ENCODE measurements around the gene DISP3. TPM values are rescaled to one million over a fixed set of nuclear protein-coding genes. Genes with fewer than 3 reads are reported as not detected.

DISP3 gene
- total and polyA plus RNA-seq, 2 experiments from 2014 or later = 0.10 TPM; not detected in 1

- Histone ChIP-seq H3K4me3 (no peak overlapping the region), H3K9me3 (ENCODE audit: low read depth) (no peaks in the 10 kb centered on the region), H3K27me3 (peaks cover 4% of the 10 kb centered on the region), H3K36me3 (replicated peaks; ENCODE audit: insufficient read depth, low read depth) (no peaks in the 10 kb centered on the region), H3K4me1 (ENCODE audit: insufficient read depth) (no peaks in the 10 kb centered on the region), H3K9me2 (replicated peaks; ENCODE audit: insufficient read depth) (no peaks in the 10 kb centered on the region), H3K4me2 (no peak overlapping the region), H3K79me2 (no peaks in the 10 kb centered on the region), H4K20me1 (ENCODE audit: insufficient read depth, poor library complexity, severe bottlenecking) (no peaks in the 10 kb centered on the region), H3K27ac (no peak overlapping the region), H2AFZ (no peak overlapping the region)
- TF ChIP-seq EZH2phosphoT487 (IDR thresholded peaks at IDR 0.05; ENCODE audit: low read depth, severe bottlenecking, unreplicated experiment) (no peak), CTCF (IDR thresholded peaks at IDR 0.05; ENCODE audit: poor library complexity) (no peak), EZH2 (IDR thresholded peaks at IDR 0.05; ENCODE audit: borderline replicate concordance) (no peak)
- WGBS (ENCODE audit: low lambda C conversion rate, missing lambda C conversion rate) = 93% methylated on average over 7 of the region's 7 CpGs
- no peak for DNase-seq (ENCODE audit: low spot score)
Observed at GRCh38 chr1:11541236-11541635, 62.3 kb downstream of the DISP3 start.

DNA sequence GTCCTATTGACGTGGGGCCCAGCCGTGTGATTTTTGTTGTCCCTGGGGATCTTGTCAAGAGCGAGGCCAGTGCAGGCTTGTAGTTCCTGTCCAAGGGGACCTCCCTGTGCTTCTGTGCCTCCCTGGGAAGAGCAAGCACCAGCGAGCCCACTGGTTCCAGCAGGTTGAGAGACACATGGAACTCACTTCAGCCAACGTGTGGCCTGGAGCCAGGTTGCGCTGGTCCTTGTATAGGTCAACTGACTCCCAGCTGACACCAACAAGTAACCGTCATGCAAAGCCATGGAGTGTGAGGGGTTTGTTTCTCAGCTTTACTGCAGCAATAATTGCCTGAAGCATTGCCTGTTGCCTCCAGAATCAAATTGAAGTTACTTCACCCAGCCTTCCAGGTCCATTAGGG is 63.0 kb downstream of the DISP3 start:
- WGBS (ENCODE audit: low lambda C conversion rate, missing lambda C conversion rate) = 77% methylated on average over 7 of the region's 7 CpGs

GRCh38 chr1:11543392-11543791 is 64.4 kb downstream of the DISP3 start:
- H2AFZ ChIP-seq = no peak overlapping the region
- DNase-seq (ENCODE audit: low spot score) = no peak
- H3K4me1 ChIP-seq (ENCODE audit: insufficient read depth) = no peaks in the 10 kb centered on the region
- 82% methylated on average over 4 of the region's 4 CpGs for WGBS (ENCODE audit: low lambda C conversion rate, missing lambda C conversion rate)
- H3K4me3 ChIP-seq = no peak overlapping the region
- H4K20me1 ChIP-seq (ENCODE audit: insufficient read depth, poor library complexity, severe bottlenecking) = no peaks in the 10 kb centered on the region
- H3K27ac ChIP-seq = no peak overlapping the region
- H3K4me2 ChIP-seq = no peak overlapping the region
- H3K79me2 ChIP-seq = no peaks in the 10 kb centered on the region
- H3K36me3 ChIP-seq (replicated peaks; ENCODE audit: insufficient read depth, low read depth) = no peaks in the 10 kb centered on the region
- H3K27me3 ChIP-seq = peaks cover 11% of the 10 kb centered on the region
- no peaks in the 10 kb centered on the region for H3K9me3 ChIP-seq (ENCODE audit: low read depth)
- H3K9me2 ChIP-seq (replicated peaks; ENCODE audit: insufficient read depth) = no peaks in the 10 kb centered on the region
- no peak for TF ChIP-seq EZH2phosphoT487 (IDR thresholded peaks at IDR 0.05; ENCODE audit: low read depth, severe bottlenecking, unreplicated experiment)
- no peak for TF ChIP-seq CTCF (IDR thresholded peaks at IDR 0.05; ENCODE audit: poor library complexity)
- TF ChIP-seq EZH2 (IDR thresholded peaks at IDR 0.05; ENCODE audit: borderline replicate concordance) = no peak

More for the DNA sequence above, 63.0 kb downstream of the DISP3 start:
- H3K36me3 ChIP-seq (replicated peaks; ENCODE audit: insufficient read depth, low read depth) = no peaks in the 10 kb centered on the region
- no peaks in the 10 kb centered on the region for H3K9me3 ChIP-seq (ENCODE audit: low read depth)
- no peak overlapping the region for H3K27ac ChIP-seq
- no peak overlapping the region for H2AFZ ChIP-seq
- DNase-seq (ENCODE audit: low spot score) = no peak
- H3K4me3 ChIP-seq = no peak overlapping the region
- TF ChIP-seq EZH2 (IDR thresholded peaks at IDR 0.05; ENCODE audit: borderline replicate concordance) = no peak
- no peak for TF ChIP-seq CTCF (IDR thresholded peaks at IDR 0.05; ENCODE audit: poor library complexity)
- no peak for TF ChIP-seq EZH2phosphoT487 (IDR thresholded peaks at IDR 0.05; ENCODE audit: low read depth, severe bottlenecking, unreplicated experiment)
- H4K20me1 ChIP-seq (ENCODE audit: insufficient read depth, poor library complexity, severe bottlenecking) = no peaks in the 10 kb centered on the region
- H3K27me3 ChIP-seq = peaks cover 6% of the 10 kb centered on the region
- H3K79me2 ChIP-seq = no peaks in the 10 kb centered on the region
- H3K4me2 ChIP-seq = no peak overlapping the region
- no peaks in the 10 kb centered on the region for H3K9me2 ChIP-seq (replicated peaks; ENCODE audit: insufficient read depth)
- H3K4me1 ChIP-seq (ENCODE audit: insufficient read depth) = no peaks in the 10 kb centered on the region

GRCh38 chr1:11543796-11544195 is 64.8 kb downstream of the DISP3 start:
- no peak overlapping the region for H3K4me3 ChIP-seq
- H3K27me3 ChIP-seq = peaks cover 11% of the 10 kb centered on the region
- no peaks in the 10 kb centered on the region for H4K20me1 ChIP-seq (ENCODE audit: insufficient read depth, poor library complexity, severe bottlenecking)
- DNase-seq (ENCODE audit: low spot score) = no peak
- no peaks in the 10 kb centered on the region for H3K9me3 ChIP-seq (ENCODE audit: low read depth)
- no peak overlapping the region for H3K4me2 ChIP-seq
- H3K79me2 ChIP-seq = no peaks in the 10 kb centered on the region
- H3K27ac ChIP-seq = no peak overlapping the region
- WGBS (ENCODE audit: low lambda C conversion rate, missing lambda C conversion rate) = 93% methylated on average over 2 of the region's 2 CpGs
- no peaks in the 10 kb centered on the region for H3K36me3 ChIP-seq (replicated peaks; ENCODE audit: insufficient read depth, low read depth)
- no peak for TF ChIP-seq EZH2 (IDR thresholded peaks at IDR 0.05; ENCODE audit: borderline replicate concordance)
- TF ChIP-seq EZH2phosphoT487 (IDR thresholded peaks at IDR 0.05; ENCODE audit: low read depth, severe bottlenecking, unreplicated experiment) = no peak
- TF ChIP-seq CTCF (IDR thresholded peaks at IDR 0.05; ENCODE audit: poor library complexity) = no peak
- no peak overlapping the region for H2AFZ ChIP-seq
- no peaks in the 10 kb centered on the region for H3K4me1 ChIP-seq (ENCODE audit: insufficient read depth)
- no peaks in the 10 kb centered on the region for H3K9me2 ChIP-seq (replicated peaks; ENCODE audit: insufficient read depth)

Data from hepatocyte (in vitro differentiated cells).